ENCODE measurements around the gene MTERF2.

- TF ChIP-seq, protein P1, sequence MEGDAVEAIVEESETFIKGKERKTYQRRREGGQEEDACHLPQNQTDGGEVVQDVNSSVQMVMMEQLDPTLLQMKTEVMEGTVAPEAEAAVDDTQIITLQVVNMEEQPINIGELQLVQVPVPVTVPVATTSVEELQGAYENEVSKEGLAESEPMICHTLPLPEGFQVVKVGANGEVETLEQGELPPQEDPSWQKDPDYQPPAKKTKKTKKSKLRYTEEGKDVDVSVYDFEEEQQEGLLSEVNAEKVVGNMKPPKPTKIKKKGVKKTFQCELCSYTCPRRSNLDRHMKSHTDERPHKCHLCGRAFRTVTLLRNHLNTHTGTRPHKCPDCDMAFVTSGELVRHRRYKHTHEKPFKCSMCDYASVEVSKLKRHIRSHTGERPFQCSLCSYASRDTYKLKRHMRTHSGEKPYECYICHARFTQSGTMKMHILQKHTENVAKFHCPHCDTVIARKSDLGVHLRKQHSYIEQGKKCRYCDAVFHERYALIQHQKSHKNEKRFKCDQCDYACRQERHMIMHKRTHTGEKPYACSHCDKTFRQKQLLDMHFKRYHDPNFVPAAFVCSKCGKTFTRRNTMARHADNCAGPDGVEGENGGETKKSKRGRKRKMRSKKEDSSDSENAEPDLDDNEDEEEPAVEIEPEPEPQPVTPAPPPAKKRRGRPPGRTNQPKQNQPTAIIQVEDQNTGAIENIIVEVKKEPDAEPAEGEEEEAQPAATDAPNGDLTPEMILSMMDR (IDR thresholded peaks at IDR 0.05): no peak
- TF ChIP-seq KAT7 (CRISPR knock-in tag; IDR thresholded peaks at IDR 0.05; ENCODE audit: borderline replicate concordance): no peak
These were observed 900 bp upstream of the MTERF2 start for GRCh38 chr12:106987846-106988245.
